Measurements from ENCODE around the gene MYBPC1.
"Not testable (repeated sequence)": the region's sequence is repeated elsewhere in the genome, so short reads cannot be mapped to it uniquely, and the experiment has no call there.

The MYBPC1 gene

DNA sequence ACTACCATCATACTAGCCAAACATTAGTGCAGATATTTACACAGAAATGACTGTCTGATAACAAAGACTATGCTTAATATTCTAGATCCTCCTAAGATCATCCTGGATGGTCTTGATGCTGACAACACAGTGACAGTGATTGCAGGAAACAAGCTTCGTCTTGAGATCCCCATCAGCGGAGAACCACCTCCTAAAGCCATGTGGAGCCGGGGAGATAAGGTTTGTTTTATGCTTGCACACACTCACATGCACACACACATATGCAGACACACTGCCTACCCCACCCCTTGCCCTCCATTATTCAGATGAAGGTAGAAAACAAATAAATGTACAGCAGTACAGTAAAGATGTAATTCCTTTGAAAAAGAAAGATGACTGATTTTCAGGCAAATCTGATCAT, 58.3 kb downstream of the MYBPC1 start:
- no peak for TF ChIP-seq ZFX (IDR thresholded peaks at IDR 0.05; ENCODE audit: borderline replicate concordance)
- TF ChIP-seq, protein P1, sequence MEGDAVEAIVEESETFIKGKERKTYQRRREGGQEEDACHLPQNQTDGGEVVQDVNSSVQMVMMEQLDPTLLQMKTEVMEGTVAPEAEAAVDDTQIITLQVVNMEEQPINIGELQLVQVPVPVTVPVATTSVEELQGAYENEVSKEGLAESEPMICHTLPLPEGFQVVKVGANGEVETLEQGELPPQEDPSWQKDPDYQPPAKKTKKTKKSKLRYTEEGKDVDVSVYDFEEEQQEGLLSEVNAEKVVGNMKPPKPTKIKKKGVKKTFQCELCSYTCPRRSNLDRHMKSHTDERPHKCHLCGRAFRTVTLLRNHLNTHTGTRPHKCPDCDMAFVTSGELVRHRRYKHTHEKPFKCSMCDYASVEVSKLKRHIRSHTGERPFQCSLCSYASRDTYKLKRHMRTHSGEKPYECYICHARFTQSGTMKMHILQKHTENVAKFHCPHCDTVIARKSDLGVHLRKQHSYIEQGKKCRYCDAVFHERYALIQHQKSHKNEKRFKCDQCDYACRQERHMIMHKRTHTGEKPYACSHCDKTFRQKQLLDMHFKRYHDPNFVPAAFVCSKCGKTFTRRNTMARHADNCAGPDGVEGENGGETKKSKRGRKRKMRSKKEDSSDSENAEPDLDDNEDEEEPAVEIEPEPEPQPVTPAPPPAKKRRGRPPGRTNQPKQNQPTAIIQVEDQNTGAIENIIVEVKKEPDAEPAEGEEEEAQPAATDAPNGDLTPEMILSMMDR (IDR thresholded peaks at IDR 0.05): no peak
- H3K27ac ChIP-seq: no peak overlapping the region

GRCh38 chr12:101653503-101653902, 58.7 kb downstream of the MYBPC1 start:
- no peak overlapping the region for H3K27ac ChIP-seq
- TF ChIP-seq, protein P1 (IDR thresholded peaks at IDR 0.05): no peak
- no peak for TF ChIP-seq ZFX (IDR thresholded peaks at IDR 0.05; ENCODE audit: borderline replicate concordance)

- no peak for TF ChIP-seq ZFX (IDR thresholded peaks at IDR 0.05; ENCODE audit: borderline replicate concordance)
- TF ChIP-seq, protein P1 (IDR thresholded peaks at IDR 0.05): no peak
- H3K27ac ChIP-seq: no peak overlapping the region
Measured at GRCh38 chr12:101654442-101654841, 59.7 kb downstream of the MYBPC1 start.

DNA sequence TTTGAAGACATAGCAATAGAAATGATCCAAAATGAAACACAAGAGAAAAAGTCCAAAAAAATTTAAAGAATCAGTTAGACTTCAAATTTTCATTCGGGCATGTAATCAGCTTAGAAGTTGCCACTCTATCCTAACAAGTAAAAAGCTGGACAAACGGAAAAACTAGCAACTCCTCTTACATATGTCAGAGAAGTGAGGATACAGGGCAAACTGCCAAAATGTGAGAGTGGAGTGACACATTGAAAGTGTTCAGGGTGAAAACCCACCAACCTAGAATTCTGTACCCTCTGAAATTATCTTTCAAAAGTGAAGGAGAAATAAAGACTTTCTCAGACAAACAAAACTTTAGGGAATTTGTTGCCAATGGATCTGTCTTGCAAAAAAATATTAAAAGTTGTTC, 60.6 kb downstream of the MYBPC1 start:
- no peak for TF ChIP-seq ZFX (IDR thresholded peaks at IDR 0.05; ENCODE audit: borderline replicate concordance)
- TF ChIP-seq, protein P1 (IDR thresholded peaks at IDR 0.05): no peak
- H3K27ac ChIP-seq: no peak overlapping the region

- H3K27ac ChIP-seq: not testable (repeated sequence)
Measured at GRCh38 chr12:101660662-101661061, 65.9 kb downstream of the MYBPC1 start.

- TF ChIP-seq, protein P1 (IDR thresholded peaks at IDR 0.05): no peak
- TF ChIP-seq ZFX (IDR thresholded peaks at IDR 0.05; ENCODE audit: borderline replicate concordance): no peak
- no peak overlapping the region for H3K27ac ChIP-seq
Measured at GRCh38 chr12:101663298-101663697, 68.5 kb downstream of the MYBPC1 start.

GRCh38 chr12:101664992-101665391, 70.2 kb downstream of the MYBPC1 start:
- no peak for TF ChIP-seq ZFX (IDR thresholded peaks at IDR 0.05; ENCODE audit: borderline replicate concordance)
- TF ChIP-seq, protein P1 (IDR thresholded peaks at IDR 0.05): no peak
- H3K27ac ChIP-seq: no peak overlapping the region

DNA sequence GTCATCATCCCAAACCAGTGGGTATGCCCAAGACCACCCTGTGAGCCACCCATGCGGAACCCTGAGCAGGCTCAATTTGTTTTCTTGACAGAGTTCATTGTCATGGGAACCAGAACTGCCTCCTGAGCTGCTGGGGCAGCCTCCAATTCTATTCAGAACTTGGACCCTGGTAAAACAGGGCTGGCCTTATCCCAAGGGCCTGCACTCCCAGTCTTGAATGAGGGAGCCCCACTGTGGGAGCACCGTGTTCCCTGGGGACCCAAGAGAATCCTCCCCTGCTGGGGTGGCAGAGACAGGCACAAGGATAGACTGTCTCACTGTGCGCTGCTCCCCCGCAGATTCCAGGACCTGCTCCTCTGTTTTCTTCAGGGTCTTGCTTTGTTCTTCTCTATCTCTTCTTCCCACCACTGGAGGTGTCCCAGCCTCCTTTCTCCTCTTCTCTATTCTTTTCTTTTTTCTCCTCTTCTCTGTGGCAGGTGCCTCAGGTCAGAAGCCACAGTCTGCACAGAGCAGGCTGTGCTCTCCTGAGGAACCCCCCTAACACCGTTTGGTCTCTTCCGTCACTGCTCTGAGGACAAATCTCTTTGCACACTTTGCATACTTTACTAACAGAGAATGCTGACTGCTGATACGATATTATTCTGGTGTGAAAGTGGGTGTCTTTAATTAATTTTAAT, 71.4 kb downstream of the MYBPC1 start:
- no peak for TF ChIP-seq ZFX (IDR thresholded peaks at IDR 0.05; ENCODE audit: borderline replicate concordance)
- no peak overlapping the region for H3K27ac ChIP-seq
